CD1c-positive myeloid dendritic cell (primary cell): ENCODE data around the gene PCBP3.

Source experiments
- DNase-seq: peaks from one replicate; pipeline ENCODE4 v3.0.0-alpha.2; 2016; ENCODE audit errors: extremely low spot score

The PCBP3 gene

GRCh38 chr21:45927851-45928850 lies 284.6 kb downstream of the PCBP3 start:
- DNase-seq = no peak

GRCh38 chr21:45929449-45929848 lies 285.9 kb downstream of the PCBP3 start:
- DNase-seq = no peak

GRCh38 chr21:45930231-45930760 lies 286.8 kb downstream of the PCBP3 start:
- DNase-seq = no peak

- DNase-seq = no peak
These were observed 287.3 kb downstream of the PCBP3 start for GRCh38 chr21:45930792-45931191.

GRCh38 chr21:45931397-45931969 lies 288.0 kb downstream of the PCBP3 start:
- DNase-seq = no peak

GRCh38 chr21:45932922-45933502 lies 289.5 kb downstream of the PCBP3 start:
- no peak for DNase-seq

- no peak for DNase-seq
These were observed 290.6 kb downstream of the PCBP3 start for GRCh38 chr21:45934085-45934484.

GRCh38 chr21:45934554-45934953 lies 291.0 kb downstream of the PCBP3 start:
- no peak for DNase-seq

- DNase-seq = no peak
These were observed 292.1 kb downstream of the PCBP3 start for GRCh38 chr21:45935628-45936027.

GRCh38 chr21:45937721-45938452 lies 294.4 kb downstream of the PCBP3 start:
- DNase-seq = no peak

- no peak for DNase-seq
These were observed 294.9 kb downstream of the PCBP3 start for GRCh38 chr21:45938453-45938755.

GRCh38 chr21:45938811-45939520 lies 295.4 kb downstream of the PCBP3 start:
- no peak for DNase-seq

- DNase-seq = no peak
These were observed 296.1 kb downstream of the PCBP3 start for GRCh38 chr21:45939521-45940045.

- DNase-seq = no peak
These were observed 296.6 kb downstream of the PCBP3 start for GRCh38 chr21:45940091-45940490.

GRCh38 chr21:45940621-45941337 lies 297.3 kb downstream of the PCBP3 start:
- no peak for DNase-seq

GRCh38 chr21:45941338-45941710 lies 297.8 kb downstream of the PCBP3 start:
- no peak for DNase-seq

- DNase-seq = no peak
These were observed 298.4 kb downstream of the PCBP3 start for GRCh38 chr21:45941717-45942546.

- no peak for DNase-seq
These were observed 299.5 kb downstream of the PCBP3 start for GRCh38 chr21:45942755-45943629.
